Measurements from ENCODE around the gene C16orf92.

Gene C16orf92

DNA sequence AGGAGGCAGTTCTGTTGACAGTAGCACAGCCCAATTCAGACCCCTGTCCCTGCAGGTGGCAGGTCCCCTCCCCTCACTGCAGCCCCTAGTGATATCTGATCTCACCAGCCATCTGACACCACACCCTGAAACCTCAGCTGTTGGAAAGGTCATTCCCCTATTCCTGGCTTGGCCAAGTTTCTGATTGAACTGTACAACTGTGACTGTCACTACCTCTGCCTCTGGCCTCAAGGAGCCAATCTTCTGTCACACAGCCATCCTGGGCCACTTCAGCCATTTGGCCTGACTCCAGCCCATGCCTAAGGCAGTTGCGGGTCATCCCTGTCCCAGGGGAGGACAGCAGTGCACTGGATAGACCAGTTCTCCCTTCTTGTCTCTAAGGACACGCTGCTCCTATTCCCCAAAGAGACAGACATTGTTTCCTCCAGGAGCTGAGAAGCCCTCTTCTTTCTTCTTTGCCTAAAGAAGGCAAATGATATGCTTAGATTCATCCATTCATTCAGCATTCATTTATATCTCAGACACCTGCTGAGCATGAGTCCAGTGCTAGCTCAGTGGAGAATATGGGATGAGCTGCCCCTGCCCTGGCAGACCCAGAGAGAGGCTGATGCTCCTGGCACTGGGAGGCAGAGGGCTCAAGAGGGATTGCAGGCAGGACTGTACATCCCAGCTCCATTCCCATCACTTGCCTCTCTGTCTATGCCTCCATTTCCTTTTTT is 38.0 kb downstream of the C16orf92 start:
- DNase-seq (ENCODE audit: low spot score) = no peak

DNA sequence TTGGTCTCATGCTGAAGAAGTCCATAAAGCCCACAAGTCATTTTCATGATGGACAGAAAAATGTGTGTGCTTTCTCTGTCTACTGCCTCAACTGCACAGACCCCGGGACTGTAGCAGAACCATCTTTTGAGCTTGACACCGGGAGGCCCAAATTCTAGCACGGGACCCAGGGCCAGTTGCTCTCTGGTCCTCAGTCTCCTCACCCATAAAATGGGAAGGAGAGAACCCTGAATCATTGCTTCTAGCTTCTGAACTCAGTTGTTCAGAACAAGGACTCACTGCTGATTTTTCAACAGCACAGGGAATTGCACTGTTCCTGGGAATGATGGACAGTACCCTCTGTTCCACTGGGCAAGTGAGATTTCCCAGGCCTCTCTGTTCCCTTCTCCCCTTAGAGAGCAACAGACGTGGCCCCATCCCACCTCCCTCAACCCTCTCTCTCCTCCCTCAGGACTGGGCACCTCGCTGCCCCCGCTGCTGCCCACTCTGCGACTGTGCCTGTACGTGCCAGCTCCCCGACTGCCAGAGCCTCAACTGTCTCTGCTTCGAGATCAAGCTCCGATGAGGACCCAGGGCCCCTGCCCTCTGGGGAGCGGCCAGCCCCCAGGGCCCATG is 40.4 kb downstream of the C16orf92 start:
- DNase-seq (ENCODE audit: low spot score) = no peak

DNA sequence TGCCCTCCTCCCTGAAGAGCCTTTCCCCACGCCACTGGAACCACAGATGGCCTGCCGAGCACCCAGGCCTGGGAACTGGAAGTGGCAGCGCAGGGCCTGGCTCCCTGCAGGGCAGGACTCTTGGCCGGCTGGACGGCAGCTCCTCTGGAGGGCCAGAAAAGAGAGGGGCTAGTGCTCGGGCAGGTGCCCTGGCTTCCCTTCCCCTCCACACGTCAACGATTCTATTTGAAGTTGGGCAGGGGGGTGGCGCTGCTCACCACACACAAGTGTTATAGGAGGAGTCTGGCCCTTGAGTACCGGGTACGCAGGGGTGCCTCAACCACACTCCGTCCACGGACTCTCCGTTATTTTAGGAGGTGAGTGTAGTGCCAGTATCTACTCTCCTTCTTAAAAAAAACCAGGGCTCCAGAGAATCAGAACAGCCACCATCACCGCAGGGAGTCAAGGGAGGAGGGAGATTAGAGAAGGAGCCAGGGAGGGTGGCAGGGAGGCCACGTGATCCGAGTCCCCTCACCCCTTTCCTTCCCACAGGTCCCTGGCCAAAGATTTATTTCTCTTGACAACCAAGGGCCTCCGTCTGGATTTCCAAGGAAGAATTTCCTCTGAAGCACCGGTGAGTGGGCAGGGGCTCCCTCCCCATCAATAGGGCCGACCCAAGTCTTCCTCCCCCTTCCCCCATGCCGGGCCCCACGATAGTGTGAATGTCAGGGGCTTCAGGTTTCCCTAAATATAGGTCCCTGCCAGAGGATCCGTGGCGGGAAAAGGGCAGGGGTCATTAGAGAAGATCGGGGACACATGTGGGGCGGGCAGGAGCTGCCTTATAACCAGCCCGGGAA is 41.1 kb downstream of the C16orf92 start:
- DNase-seq (ENCODE audit: low spot score) = peak; percentile 29

DNA sequence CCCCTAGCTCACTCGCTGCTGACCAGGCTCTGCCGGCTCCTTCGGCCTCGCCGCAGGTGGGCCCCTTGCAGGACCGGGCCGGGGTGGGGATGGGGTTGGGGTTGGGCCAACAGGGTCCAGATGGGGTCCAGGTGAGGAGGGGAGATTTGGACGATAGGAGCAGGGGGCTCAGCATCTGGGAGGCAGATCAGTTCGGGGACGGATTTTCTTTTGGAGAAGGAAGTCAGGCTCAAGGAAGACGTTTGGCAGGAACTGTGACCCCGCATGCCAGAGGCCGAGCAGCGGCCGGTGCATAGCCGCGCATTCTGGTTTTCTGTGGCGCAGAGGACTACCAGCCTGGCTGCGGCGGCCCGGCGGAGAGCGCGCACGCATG is 41.7 kb downstream of the C16orf92 start:
- peak; percentile 24 for DNase-seq (ENCODE audit: low spot score)

DNA sequence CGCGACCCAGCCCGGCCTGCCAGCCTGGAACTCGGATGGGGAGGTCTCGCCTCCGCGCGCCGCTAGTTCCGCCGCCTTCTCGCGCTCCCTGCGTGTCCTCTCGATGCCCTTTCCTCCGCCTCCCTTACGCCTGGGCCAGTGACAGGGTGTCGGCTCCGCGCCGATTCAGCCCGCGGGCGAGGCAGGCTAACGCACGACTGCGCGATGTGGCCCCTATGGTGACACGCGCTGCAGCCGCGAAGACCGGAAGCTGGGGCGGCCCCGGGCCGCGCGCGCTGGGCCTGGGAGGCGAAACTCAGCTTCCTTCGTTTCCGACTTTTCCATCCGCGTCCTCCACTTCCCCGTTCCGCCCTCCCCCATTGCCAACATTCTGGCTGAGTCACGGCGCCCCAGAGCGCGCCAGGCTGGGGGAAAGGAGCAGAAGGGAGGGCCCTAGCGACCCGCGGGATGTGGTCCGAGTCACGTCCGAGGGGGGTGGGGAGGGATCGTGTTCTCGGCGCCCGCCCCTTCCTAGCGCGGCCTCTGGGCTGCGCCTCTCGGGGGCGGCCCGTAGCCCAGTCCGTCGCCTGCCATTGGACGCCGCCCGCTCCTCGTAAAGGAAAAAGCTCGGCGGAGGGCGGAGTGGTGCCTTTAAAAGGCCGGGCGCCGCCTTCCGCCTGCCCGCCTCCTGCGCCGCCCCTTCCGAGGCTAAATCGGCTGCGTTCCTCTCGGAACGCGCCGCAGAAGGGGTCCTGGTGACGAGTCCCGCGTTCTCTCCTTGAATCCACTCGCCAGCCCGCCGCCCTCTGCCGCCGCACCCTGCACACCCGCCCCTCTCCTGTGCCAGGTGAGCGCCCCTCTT is 42.3 kb downstream of the C16orf92 start, which contains the start of gene ALDOA:
TSS of gene ALDOA (plus strand) at position 659 of the 841 bp plus-strand sequence. CDS start 1,138 bp downstream, outside the sequence.
- peak; percentile 96 for DNase-seq (ENCODE audit: low spot score)

DNA sequence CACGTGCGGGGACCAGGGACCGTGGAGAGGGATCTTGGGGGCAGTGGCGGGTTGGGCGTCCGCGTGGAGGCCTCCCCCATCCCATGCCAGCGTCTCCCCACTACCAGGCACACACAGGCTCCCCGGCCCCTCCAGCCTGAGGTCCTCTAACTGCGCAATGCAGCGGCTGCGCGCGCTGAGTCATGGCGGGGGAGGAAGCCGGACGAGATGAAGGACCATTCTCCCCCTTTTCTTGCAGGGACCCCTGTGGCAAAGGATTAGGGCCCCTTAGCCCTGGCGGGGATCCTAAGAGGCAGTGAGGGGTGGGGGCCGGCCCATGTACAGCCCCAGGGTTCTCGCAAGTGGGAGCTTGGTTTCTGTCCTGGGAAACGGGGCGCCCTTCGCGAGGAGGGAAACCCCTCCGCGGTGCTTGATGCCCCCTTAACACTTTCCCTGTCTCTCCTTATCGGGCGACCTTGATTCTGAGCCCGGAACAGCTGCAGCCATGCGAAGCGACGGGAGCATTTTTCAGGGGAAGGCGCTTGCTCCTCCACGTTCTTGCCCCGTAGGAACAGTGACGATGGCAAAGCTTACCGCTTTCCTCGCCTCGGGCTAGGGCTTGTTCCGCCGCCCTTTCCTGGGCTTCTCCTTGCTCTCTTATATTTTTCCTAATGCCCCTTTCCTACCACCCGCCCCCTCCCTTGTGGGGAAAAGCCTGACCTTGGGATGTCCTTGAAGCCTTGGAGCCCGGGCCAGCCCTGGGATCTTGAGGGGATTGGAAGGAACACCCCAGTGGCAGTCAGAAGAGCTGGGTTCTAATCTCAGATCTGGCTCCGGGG is 43.2 kb downstream of the C16orf92 start:
- DNase-seq (ENCODE audit: low spot score) = peak; percentile 72

DNA sequence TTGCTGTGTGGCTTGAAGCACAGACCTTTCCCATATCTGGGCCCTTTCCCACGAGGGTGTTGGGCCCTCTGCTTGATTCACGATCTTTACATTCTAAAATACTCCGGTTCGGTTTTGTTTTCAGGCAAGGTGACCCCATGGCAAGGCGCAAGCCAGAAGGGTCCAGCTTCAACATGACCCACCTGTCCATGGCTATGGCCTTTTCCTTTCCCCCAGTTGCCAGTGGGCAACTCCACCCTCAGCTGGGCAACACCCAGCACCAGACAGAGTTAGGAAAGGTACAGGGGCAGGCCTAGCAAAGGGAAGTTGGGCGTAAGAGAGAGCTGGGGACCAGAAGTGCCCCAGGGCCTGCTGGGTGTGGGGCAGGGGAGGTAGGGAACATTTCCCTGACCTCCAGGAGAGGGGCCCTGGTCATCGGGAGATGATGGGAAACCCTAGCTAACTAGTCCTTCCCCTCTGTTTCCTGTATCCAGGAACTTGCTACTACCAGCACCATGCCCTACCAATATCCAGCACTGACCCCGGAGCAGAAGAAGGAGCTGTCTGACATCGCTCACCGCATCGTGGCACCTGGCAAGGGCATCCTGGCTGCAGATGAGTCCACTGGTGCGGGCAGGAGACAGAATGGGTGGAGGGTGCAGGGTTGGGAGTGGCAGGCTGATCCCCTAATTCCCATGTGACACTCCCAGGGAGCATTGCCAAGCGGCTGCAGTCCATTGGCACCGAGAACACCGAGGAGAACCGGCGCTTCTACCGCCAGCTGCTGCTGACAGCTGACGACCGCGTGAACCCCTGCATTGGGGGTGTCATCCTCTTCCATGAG is 44.0 kb downstream of the C16orf92 start:
- DNase-seq (ENCODE audit: low spot score) = no peak

DNA sequence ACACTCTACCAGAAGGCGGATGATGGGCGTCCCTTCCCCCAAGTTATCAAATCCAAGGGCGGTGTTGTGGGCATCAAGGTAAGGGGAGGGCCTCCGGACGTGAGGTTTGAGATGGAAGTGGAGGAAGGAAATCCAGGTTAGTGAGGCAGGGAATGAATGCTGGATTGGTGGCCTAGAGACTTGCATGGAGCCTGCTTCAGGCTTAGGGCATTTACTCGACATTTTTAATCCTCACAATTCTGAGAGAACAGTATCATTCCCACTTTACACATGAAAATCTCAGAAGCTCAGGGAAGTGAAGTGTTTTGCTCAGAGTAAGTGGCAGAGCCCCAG is 44.6 kb downstream of the C16orf92 start:
- no peak for DNase-seq (ENCODE audit: low spot score)

DNA sequence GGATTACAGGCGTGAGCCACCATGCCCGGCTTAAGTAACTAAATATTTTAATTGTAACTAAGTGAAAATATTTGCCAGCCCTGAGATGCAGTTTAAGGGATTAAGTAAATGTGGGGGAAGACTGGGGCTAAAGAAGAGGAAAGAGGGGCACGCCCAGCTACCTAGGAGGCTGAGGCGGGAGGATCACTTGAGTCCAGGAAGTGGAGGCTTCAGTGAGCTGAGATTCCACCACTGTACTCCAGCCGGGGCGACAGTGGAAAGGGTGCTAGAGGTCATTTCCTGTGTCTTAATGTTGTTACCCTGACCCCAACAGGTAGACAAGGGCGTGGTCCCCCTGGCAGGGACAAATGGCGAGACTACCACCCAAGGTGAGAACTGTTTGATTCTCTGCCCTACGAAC is 45.3 kb downstream of the C16orf92 start:
- DNase-seq (ENCODE audit: low spot score) = no peak

DNA sequence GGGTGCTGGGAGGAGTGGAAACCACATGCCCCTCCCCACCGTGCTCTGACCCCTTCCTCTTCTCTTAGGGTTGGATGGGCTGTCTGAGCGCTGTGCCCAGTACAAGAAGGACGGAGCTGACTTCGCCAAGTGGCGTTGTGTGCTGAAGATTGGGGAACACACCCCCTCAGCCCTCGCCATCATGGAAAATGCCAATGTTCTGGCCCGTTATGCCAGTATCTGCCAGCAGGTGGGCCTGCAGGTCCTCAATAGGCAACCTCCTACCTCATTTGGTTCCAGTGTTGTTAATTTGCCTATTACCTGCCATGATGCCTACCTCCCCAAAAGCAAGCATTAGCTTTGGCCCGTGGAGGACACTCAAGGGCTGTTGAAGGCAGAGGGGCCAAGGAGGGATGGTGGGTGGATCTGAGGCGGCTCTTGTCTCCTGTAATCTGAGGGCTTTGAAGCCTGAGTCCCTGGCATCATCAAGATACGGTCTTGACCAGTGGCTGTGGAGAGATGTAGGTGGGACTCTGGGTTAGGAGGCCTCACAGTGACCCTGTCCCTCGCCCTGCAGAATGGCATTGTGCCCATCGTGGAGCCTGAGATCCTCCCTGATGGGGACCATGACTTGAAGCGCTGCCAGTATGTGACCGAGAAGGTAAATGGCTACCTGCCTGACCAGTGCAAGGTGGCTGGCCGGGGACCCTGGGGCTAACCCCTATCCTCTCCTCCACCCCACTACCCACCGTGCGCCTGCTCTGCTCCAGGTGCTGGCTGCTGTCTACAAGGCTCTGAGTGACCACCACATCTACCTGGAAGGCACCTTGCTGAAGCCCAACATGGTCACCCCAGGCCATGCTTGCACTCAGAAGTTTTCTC is 46.0 kb downstream of the C16orf92 start:
- no peak for DNase-seq (ENCODE audit: low spot score)

DNA sequence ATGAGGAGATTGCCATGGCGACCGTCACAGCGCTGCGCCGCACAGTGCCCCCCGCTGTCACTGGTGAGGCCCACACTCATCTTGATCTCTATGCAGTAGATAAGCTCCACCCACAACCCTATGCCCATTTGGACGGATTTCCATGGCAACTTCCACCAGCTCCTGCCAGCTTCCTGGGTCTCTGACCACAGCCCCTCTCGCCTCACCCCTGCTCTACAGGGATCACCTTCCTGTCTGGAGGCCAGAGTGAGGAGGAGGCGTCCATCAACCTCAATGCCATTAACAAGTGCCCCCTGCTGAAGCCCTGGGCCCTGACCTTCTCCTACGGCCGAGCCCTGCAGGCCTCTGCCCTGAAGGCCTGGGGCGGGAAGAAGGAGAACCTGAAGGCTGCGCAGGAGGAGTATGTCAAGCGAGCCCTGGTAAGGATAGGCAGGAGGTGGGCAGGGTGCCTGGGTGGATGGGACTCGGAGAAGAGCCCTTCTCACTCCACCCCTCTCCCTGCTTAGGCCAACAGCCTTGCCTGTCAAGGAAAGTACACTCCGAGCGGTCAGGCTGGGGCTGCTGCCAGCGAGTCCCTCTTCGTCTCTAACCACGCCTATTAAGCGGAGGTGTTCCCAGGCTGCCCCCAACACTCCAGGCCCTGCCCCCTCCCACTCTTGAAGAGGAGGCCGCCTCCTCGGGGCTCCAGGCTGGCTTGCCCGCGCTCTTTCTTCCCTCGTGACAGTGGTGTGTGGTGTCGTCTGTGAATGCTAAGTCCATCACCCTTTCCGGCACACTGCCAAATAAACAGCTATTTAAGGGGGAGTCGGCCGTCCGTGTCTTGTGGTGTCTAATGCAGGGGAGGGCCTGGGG is 46.8 kb downstream of the C16orf92 start:
- no peak for DNase-seq (ENCODE audit: low spot score)

DNA sequence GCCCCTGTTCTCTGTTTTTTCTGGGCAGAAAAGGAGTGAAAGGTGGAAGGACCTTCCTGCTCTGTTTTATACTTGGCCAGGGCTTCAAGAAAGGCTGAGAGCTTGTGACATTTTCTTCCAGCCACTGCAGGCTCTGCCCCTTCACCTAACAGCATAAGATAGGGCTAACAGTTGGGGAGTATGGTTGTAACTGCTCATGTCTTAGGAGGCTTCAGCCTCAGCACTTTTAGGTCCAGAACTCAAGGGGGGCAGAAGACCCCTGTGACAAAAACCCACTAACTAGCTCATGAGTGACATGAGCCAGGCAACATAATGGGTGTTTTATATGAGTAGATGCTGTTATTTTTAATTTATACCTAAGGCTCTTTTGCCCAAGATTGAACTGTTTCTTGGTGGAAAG is 47.5 kb downstream of the C16orf92 start:
- no peak for DNase-seq (ENCODE audit: low spot score)
